Epithelial cell of prostate (primary cell): Measurements from ENCODE around the gene NFU1.
"Not testable (repeated sequence)": the region's sequence is repeated elsewhere in the genome, so short reads cannot be mapped to it uniquely, and the experiment has no call there.

ENCODE experiments used
- DNase-seq: peaks from one replicate; pipeline ENCODE4 v3.0.0-alpha.2; 2011; ENCODE audit warnings: low read depth, low spot score
- H3K27ac ChIP-seq: fragments of 450-650 bp; 2 replicates; pipeline ENCODE4 v1.5.1; 2017; ENCODE audit warnings: mild to moderate bottlenecking

The NFU1 gene

GRCh38 chr2:69452687-69453086 lies 15.5 kb upstream of the NFU1 start:
- DNase-seq = no peak
- H3K27ac ChIP-seq = no peak overlapping the region

GRCh38 chr2:69450735-69451416 lies 13.6 kb upstream of the NFU1 start:
- H3K27ac ChIP-seq = no peak overlapping the region
- no peak for DNase-seq

GRCh38 chr2:69449906-69450305 lies 12.7 kb upstream of the NFU1 start:
- no peak for DNase-seq
- no peak overlapping the region for H3K27ac ChIP-seq

- not testable (repeated sequence) for H3K27ac ChIP-seq, DNase-seq
Measured at GRCh38 chr2:69443673-69444072, 6.4 kb upstream of the NFU1 start.

- H3K27ac ChIP-seq, DNase-seq: not testable (repeated sequence)
Measured at GRCh38 chr2:69439499-69439898, 2.3 kb upstream of the NFU1 start.

GRCh38 chr2:69438580-69438979 lies 1.3 kb upstream of the NFU1 start:
- no peak for DNase-seq
- H3K27ac ChIP-seq = peak overlapping the region; percentile 87

- no peak for DNase-seq
Measured at GRCh38 chr2:69437751-69438154, 518 bp upstream of the NFU1 start.

GRCh38 chr2:69436596-69436937 lies 668 bp downstream of the NFU1 start:
- DNase-seq = no peak
- H3K27ac ChIP-seq = peak overlapping the region; percentile 87

More at GRCh38 chr2:69437751-69438154, 518 bp upstream of the NFU1 start:
- peak overlapping the region; percentile 87 for H3K27ac ChIP-seq

- no peak for DNase-seq
- H3K27ac ChIP-seq = no peak overlapping the region
Measured at GRCh38 chr2:69434753-69435152, 2.5 kb downstream of the NFU1 start.

- no peak overlapping the region for H3K27ac ChIP-seq
- DNase-seq = no peak
Measured at GRCh38 chr2:69429491-69430183, 7.6 kb downstream of the NFU1 start.

- DNase-seq = no peak
- no peak overlapping the region for H3K27ac ChIP-seq
Measured at GRCh38 chr2:69428981-69429380, 8.3 kb downstream of the NFU1 start.

GRCh38 chr2:69424419-69424818 lies 12.8 kb downstream of the NFU1 start:
- no peak overlapping the region for H3K27ac ChIP-seq

GRCh38 chr2:69422198-69422597 lies 15.0 kb downstream of the NFU1 start:
- no peak overlapping the region for H3K27ac ChIP-seq

More at GRCh38 chr2:69424419-69424818, 12.8 kb downstream of the NFU1 start:
- DNase-seq = no peak

GRCh38 chr2:69419111-69419510 lies 18.1 kb downstream of the NFU1 start:
- not testable (repeated sequence) for DNase-seq, H3K27ac ChIP-seq

More at GRCh38 chr2:69422198-69422597, 15.0 kb downstream of the NFU1 start:
- DNase-seq = no peak

- no peak for DNase-seq
- no peak overlapping the region for H3K27ac ChIP-seq
Measured at GRCh38 chr2:69416147-69416546, 21.1 kb downstream of the NFU1 start.

GRCh38 chr2:69411120-69411519 lies 26.1 kb downstream of the NFU1 start:
- no peak overlapping the region for H3K27ac ChIP-seq
- DNase-seq = no peak

GRCh38 chr2:69405306-69405705 lies 31.9 kb downstream of the NFU1 start:
- H3K27ac ChIP-seq = no peak overlapping the region
- DNase-seq = no peak

- no peak overlapping the region for H3K27ac ChIP-seq
- no peak for DNase-seq
Measured at GRCh38 chr2:69400121-69400520, 37.1 kb downstream of the NFU1 start.

GRCh38 chr2:69397234-69397633 lies 40.0 kb downstream of the NFU1 start:
- DNase-seq = no peak
- H3K27ac ChIP-seq = no peak overlapping the region

- no peak for DNase-seq
- H3K27ac ChIP-seq = no peak overlapping the region
Measured at GRCh38 chr2:69395866-69396265, 41.4 kb downstream of the NFU1 start.

GRCh38 chr2:69393963-69394362 lies 43.3 kb downstream of the NFU1 start:
- DNase-seq = no peak
- no peak overlapping the region for H3K27ac ChIP-seq

GRCh38 chr2:69390471-69390870 lies 46.8 kb downstream of the NFU1 start:
- no peak overlapping the region for H3K27ac ChIP-seq
- DNase-seq = no peak
